BE2C (cell line): ENCODE data around the gene TRMT112.
A peak's percentile ranks its signal among the peaks of the same experiment; 100 is the strongest.

Experiments used
- DNase-seq: peaks from one replicate; pipeline ENCODE4 v3.0.0-alpha.2; 2020
- H3K27me3 ChIP-seq: fragments of 250-450 bp; sonication (Bioruptor Pico); 2 replicates; pipeline ENCODE4 v1.5.1; 2020; ENCODE audit warnings: mild to moderate bottlenecking
- H3K36me3 ChIP-seq: fragments of 250-450 bp; sonication (Bioruptor Pico); 2 replicates; pipeline ENCODE4 v1.5.1; 2020; ENCODE audit warnings: mild to moderate bottlenecking
- H3K4me1 ChIP-seq: fragments of 250-450 bp; sonication (Bioruptor Pico); 2 replicates; pipeline ENCODE4 v1.5.1; 2020
- H3K4me3 ChIP-seq: 2 replicates; pipeline ENCODE4 v1.5.1; 2011; ENCODE audit warnings: low read depth, low read length
- H3K9me3 ChIP-seq: fragments of 250-450 bp; sonication (Bioruptor Pico); 2 replicates; pipeline ENCODE4 v1.5.1; 2020
- TF ChIP-seq, protein P1 (sequence below): IDR thresholded peaks from 2 replicates; pipeline ENCODE4 v1.5.1; 2012; ENCODE audit warnings: mild to moderate bottlenecking, low read depth, low read length

Gene TRMT112

DNA sequence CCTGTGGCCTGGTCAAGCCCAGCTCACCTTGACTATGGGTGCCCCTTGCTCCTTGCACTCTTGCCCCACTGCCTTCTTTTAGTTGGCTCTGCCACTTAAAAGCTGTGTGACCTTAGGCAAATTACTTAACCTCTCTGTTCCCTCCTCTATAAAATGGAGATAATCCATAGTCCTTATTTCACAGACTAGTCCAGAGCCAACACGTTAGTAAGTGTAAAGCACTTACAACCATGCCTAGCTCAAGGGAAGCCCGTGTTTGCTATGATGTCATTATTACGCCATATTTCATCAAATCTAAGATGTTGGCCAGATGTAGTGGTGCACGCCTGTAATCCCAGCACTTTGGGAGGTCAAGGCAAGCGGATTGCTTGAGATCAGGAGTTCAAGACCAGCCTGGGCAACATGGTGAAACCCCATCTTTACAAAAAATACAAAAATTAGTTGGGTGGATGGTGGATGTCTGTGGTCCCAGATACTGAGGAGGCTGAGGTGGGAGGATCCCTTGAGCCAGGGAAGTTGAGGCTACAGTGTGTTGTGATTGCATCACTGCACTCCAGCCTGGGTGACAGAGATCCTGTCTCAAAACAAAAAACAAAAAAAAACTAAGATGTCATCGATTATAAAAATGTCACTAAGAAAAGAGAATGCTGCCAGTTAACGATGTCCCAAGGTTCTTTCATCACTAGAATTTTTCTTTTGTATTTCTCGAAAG, 20.3 kb upstream of the TRMT112 start:
- Histone ChIP-seq H3K9me3 (no peaks in the 10 kb centered on the region), H3K27me3 (no peaks in the 10 kb centered on the region), H3K4me3 (no peak overlapping the region), H3K4me1 (no peaks in the 10 kb centered on the region), H3K36me3 (no peaks in the 10 kb centered on the region)
- TF ChIP-seq, protein P1, sequence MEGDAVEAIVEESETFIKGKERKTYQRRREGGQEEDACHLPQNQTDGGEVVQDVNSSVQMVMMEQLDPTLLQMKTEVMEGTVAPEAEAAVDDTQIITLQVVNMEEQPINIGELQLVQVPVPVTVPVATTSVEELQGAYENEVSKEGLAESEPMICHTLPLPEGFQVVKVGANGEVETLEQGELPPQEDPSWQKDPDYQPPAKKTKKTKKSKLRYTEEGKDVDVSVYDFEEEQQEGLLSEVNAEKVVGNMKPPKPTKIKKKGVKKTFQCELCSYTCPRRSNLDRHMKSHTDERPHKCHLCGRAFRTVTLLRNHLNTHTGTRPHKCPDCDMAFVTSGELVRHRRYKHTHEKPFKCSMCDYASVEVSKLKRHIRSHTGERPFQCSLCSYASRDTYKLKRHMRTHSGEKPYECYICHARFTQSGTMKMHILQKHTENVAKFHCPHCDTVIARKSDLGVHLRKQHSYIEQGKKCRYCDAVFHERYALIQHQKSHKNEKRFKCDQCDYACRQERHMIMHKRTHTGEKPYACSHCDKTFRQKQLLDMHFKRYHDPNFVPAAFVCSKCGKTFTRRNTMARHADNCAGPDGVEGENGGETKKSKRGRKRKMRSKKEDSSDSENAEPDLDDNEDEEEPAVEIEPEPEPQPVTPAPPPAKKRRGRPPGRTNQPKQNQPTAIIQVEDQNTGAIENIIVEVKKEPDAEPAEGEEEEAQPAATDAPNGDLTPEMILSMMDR, result no peak
- DNase-seq, result no peak

DNA sequence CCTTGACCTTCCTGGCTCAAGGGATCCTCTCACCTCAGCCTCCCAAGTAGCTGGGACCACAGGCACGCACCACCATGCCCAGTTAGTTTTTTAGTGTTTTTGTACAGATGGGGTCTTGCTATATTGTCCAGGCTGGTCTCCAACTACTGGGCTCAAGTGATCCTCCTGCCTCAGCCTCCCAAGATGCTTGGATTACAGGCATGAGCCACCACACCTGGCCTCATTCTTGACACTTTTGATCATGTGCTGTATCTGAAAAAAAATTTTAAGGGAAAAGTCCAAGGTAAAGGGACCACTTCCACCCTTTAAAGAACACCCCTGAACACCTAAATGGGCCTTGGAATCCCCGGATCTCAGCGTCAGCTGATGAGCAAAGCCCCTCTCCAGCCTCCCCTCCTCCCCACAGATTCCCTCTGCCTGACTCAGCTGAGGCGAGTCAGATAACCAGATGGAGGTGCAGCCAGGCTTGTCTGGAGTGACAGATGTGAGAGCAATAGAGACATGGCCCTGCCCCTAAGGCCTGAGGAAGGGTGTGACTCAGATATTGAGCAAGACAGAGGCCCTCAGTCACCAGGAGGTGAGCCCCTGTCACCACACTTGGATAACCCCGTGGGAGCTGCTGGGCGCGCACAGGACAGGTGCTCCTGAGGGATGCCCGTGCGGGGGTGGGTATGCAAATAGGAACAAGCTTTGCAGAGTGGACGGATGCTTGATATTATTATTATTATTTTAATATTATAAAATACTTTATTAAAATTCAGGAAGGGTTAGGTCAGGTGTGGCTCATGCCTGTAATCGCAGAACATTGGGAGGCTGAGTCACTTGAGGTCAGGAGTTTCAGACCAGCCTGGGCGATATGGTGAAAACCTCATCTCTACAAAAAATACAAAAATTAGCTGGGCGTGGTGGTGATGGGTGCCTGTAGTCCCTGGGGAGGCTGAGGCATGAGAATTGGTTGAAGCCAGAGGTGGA, 17.7 kb upstream of the TRMT112 start:
- Histone ChIP-seq H3K36me3 (no peaks in the 10 kb centered on the region), H3K9me3 (no peaks in the 10 kb centered on the region), H3K4me1 (no peaks in the 10 kb centered on the region), H3K27me3 (no peaks in the 10 kb centered on the region), H3K4me3 (no peak overlapping the region)
- peak; percentile 71 for DNase-seq
- TF ChIP-seq, protein P1, result no peak

DNA sequence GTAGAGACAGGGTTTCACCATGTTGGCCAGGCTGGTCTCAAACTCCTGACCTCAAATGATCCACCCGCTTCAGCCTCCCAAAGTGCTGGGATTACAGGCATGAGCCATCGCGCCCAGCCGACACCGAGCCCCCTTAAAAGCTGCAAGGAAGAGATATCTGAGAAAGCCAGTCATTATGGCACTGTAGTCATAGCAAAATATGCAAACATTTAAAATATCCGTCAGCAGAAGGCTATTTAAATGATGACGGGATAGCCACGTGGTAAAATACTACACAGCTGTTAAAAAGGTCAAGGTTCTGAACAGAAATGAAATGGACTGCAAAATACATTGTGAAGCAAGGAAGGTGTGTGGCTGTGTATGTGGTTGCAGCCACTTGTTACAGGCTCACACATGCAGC, 16.2 kb upstream of the TRMT112 start:
- no peak for DNase-seq
- H3K4me3 ChIP-seq, result no peak overlapping the region
- TF ChIP-seq, protein P1, result no peak
- no peaks in the 10 kb centered on the region for H3K4me1 ChIP-seq
- H3K36me3 ChIP-seq, result no peaks in the 10 kb centered on the region
- H3K9me3 ChIP-seq, result no peaks in the 10 kb centered on the region
- H3K27me3 ChIP-seq, result no peaks in the 10 kb centered on the region

DNA sequence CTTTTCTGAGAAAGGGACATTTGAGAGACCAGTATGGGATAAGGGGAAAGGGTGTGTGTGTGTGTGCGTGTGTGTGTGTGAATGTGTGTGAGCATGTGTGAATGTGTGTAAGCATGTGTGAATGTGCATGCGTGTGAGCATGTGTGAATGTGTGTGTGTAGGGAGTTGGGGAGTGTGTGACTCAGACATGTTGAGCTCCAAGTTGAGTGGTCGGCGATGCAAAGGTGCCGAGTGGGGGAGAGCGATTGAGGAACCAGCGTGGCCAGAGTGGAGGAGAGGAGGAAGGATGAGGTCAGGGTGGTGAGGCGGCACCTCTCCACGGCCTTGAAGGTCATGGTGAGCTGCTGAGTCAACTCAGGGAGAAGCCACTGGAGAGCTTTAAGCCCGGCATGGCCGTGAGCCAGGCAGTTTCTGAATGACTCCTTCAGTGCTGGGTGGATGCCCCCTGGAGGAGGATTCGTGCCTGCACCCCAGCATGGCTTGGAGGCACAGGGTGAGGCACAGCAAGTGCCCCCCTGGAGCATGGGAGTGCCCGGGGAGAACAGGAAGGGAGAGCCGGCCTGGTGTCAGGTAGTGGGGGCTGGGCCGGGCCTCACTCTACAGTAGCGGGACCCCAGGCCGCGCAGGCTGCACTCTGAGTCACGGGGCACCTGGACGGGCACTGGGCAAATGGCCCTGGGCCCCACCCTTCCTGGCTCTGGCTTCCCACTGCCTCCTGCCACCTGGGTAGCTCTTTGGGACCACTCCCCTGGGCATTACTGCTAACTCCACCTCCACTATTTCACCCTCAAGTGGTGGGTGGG, 14.4 kb upstream of the TRMT112 start:
- no peaks in the 10 kb centered on the region for H3K36me3 ChIP-seq
- no peaks in the 10 kb centered on the region for H3K27me3 ChIP-seq
- TF ChIP-seq, protein P1, result peak; percentile 43
- no peak overlapping the region for H3K4me3 ChIP-seq
- DNase-seq, result peak; percentile 49
- no peaks in the 10 kb centered on the region for H3K9me3 ChIP-seq
- no peaks in the 10 kb centered on the region for H3K4me1 ChIP-seq

DNA sequence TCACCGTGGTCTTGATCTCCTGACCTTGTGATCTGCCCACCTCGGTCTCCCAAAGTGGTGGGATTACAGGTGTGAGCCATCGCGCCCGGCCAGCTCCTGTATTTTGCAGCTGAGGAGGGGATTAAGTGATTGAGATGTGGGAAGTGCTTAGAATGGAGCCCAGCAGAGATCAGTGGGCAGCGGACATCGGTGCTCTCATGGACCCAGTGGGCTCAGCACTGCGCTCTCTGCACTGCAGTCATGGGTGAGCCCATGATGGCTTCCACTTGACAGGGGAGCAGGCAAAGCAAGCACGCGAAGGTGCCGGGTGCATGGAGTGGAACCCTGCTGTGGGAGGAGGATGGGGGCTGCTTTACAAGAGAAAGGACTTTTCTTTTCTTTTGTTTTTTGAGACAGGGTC, 13.5 kb upstream of the TRMT112 start:
- no peak overlapping the region for H3K4me3 ChIP-seq
- H3K27me3 ChIP-seq, result no peaks in the 10 kb centered on the region
- no peaks in the 10 kb centered on the region for H3K9me3 ChIP-seq
- TF ChIP-seq, protein P1, result no peak
- no peak for DNase-seq
- H3K4me1 ChIP-seq, result no peaks in the 10 kb centered on the region
- H3K36me3 ChIP-seq, result no peaks in the 10 kb centered on the region
